ENCODE measurements around the gene GALNT15. TPM values are rescaled to one million over a fixed set of nuclear protein-coding genes. Genes with fewer than 3 reads are reported as not detected.

The GALNT15 gene
- total and polyA plus RNA-seq, 12 donors: 2.9 to 22.8 (median 12.8) TPM

GRCh38 chr3:16277471-16277870, 103.0 kb downstream of the GALNT15 start:
- WGBS, 4 donors: 71 to 85% (median 84%) methylated on average over 3 of the region's 3 CpGs
- no peaks in the 10 kb centered on the region for H3K9me3 ChIP-seq (replicated peaks in 1 of 3)
- no peaks in the 10 kb centered on the region for H3K27me3 ChIP-seq
- no peak overlapping the region for H3K4me3 ChIP-seq
- DNase-seq: no peak
- peaks cover 0 to 5% of the 10 kb centered on the region in 2 donors for H3K36me3 ChIP-seq (replicated peaks in 1 of 2)
- H3K27ac ChIP-seq: peak overlapping the region in 1 of 5 donors; percentile 29
- intact Hi-C loops (cut with DNase I): no loop called here
- no peaks in the 10 kb centered on the region for H3K4me1 ChIP-seq (replicated peaks in 1 of 2)
- TF ChIP-seq POLR2A (IDR thresholded peaks at IDR 0.05): no peak
- TF ChIP-seq CTCF (IDR thresholded peaks at IDR 0.05): no peak

GRCh38 chr3:16279010-16279801, 104.7 kb downstream of the GALNT15 start:
- no peak overlapping the region for H3K4me3 ChIP-seq
- H3K27me3 ChIP-seq: no peaks in the 10 kb centered on the region
- peak overlapping the region in 1 of 5 donors; percentile 40 for H3K27ac ChIP-seq
- no peaks in the 10 kb centered on the region for H3K36me3 ChIP-seq (replicated peaks in 1 of 2)
- H3K4me1 ChIP-seq (replicated peaks in 1 of 2): no peaks in the 10 kb centered on the region
- intact Hi-C loops (cut with DNase I): no loop called here
- TF ChIP-seq CTCF (IDR thresholded peaks at IDR 0.05) (no peak), POLR2A (IDR thresholded peaks at IDR 0.05) (no peak)
- DNase-seq: no peak
- 87 to 94% (median 89%) methylated on average over 3 of the region's 3 CpGs for WGBS, 4 donors
- no peaks in the 10 kb centered on the region for H3K9me3 ChIP-seq (replicated peaks in 1 of 3)

DNA sequence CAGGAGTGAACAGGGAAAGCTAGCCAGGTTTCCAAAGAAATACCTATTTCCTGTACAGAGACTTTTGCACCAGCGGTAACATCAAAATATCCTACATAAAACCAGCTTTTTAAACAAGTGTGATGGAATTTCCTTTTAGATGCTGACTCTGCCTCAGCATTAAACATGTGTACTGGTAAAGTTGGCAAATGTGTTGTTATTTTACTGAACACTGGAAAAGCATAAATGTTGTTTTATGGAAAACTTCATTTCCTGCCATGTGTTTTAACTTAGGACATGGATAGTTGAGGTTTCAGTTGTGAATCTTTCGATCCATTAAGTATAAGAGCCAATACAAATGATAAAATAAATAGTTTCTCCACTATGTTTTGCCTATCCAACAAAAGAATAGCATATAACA, 106.2 kb downstream of the GALNT15 start:
- Histone ChIP-seq H3K9me3 (replicated peaks in 1 of 3) (no peaks in the 10 kb centered on the region), H3K36me3 (replicated peaks in 1 of 2) (no peaks in the 10 kb centered on the region), H3K27ac (no peak overlapping the region), H3K27me3 (no peaks in the 10 kb centered on the region), H3K4me1 (replicated peaks in 1 of 2) (no peaks in the 10 kb centered on the region), H3K4me3 (no peak overlapping the region)
- no peak for DNase-seq
- 91 to 98% (median 94%) methylated on average over 2 of the region's 2 CpGs for WGBS, 4 donors
- intact Hi-C loops (cut with DNase I): no loop called here
- TF ChIP-seq CTCF (IDR thresholded peaks at IDR 0.05): no peak
- TF ChIP-seq POLR2A (IDR thresholded peaks at IDR 0.05): no peak

Other genes starting within 250 kb of the GALNT15 start
- 10 to 100 TPM; 12.9 to 39.7 (median 19.2) TPM for gene DPH3, start 90.3 kb downstream of the GALNT15 start, total RNA-seq
- 10 to 100 TPM in 1 of 3 donors, 1 to 10 TPM in 2; 6.6 to 42.7 (median 9.4) TPM for gene DPH3, start 90.3 kb downstream of the GALNT15 start, polyA plus RNA-seq
- gene OXNAD1, start 90.5 kb downstream of the GALNT15 start, total RNA-seq: 10 to 100 TPM in 6 of 9 donors, 1 to 10 TPM in 3; 6.5 to 22.2 (median 11.9) TPM
- gene OXNAD1, start 90.5 kb downstream of the GALNT15 start, polyA plus RNA-seq: 10 to 100 TPM in 1 of 3 donors, 1 to 10 TPM in 2; 3.6 to 14.8 (median 6.1) TPM